ENCODE measurements around the gene RGS2.

RGS2 gene

DNA sequence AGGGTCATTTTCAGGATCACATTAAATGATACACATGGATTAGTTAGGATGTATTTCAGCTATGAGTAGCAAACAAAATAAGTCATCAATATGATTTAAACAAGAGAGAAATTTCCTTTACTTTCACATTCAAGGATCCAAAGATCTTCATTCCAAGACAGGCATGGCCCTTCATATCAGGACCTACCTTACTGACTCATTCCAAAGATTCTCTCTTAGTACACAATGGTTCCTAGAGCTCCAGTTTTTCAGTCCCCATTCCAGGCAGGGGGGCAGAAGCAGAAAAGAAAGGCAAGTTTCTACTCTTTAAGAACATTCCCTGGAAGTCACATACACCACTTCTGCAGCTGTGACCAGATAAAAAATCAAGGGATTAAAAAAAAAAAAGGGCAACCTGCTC, 23.7 kb downstream of the RGS2 start:
- DNase-seq: no peak

DNA sequence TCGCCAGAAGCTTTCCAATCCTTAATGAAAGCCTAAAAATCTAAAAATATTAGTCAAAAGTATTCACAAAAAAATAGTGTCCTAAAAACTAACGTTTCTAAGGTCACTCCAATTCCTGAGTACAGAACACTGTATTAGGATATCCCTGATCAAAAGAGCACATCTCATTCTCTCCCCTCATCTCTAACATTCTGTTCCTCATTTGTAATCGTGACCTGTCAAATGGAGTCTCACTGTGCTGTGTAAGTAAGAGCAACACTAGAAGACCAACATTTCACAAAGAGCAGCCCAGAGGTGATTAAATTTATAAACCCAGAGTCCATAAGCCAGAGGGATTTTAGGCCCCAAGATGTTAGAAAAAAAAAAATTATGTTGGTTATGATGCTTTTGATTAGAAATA, 26.3 kb downstream of the RGS2 start:
- DNase-seq: no peak

DNA sequence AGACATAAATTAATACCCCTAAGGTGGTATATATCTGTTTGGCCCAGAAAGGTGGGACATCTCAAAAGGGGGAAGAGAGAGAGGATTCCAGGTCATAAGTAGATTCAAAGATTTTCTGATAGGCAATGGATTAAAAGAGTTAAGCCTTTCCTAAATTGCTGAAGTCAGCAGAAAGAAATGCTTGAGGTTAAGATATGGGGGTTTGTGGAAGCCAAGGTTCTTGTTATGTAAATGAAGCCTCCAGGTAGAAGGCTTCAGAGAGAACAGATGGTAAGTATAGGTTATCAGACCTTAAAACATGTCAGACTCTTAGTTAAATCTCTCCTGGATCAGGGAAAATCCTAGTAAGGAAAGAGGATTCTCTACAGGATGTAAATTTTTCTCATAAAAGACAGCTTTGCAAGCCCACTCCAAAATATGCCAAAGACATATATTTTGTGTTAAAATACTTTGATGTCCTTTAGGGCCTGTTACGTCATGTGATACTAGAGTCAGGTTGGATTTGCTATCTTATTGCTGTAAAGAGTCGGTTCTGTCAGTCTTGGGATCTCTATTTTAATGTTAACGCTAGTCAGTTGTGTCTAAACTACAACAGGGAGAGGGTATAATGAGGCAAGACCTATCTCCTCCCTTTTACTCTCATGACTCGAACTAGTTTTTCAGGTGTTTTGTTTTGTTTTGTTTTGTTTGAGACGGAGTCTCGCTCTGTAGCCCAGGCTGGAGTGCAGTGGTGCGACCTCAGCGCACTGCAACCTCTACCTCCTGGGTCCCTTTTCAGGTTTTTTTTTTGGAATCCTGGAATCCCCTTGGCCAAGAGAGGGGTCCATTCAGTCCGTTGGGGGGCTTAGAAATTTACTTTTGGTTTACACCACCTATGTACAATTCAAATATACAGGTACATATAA, 30.6 kb downstream of the RGS2 start:
- no peak for DNase-seq

DNA sequence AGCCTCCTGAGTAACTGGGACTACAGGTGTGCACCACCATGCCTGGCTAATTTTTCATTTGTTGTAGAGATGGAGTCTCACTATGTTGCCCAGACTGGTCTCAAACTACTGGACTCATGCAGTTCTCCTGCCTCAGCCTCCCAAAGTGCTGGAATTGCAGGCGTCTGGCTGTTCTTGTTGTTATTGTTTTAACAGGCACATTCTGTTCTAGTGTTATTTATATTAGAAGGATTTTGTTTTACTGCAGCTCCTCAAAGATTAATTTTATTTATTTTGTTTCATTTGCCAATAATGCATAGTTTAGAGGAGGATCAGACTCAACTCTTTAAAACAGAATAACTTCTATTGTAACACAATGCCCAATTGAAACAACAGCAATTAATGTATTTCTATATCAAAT, 35.5 kb downstream of the RGS2 start:
- DNase-seq: no peak

DNA sequence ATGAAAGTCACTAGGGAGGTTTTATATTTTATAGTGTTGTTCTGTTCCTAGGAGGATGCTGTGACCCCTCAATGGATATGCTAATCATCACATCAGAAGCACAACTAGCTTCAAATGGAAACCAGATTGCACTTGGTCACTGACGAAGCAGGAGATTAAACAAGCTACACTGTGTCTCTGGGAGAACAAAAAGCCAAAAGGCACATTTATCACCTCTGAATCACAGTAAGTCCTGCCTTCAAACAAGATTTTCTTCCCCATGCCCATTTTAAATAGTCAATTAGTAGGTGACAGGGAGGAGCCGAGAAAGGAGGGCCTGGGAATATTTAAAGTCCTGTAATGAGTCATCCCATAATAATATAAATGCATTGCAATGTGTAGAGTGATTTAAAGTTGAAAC, 38.1 kb downstream of the RGS2 start:
- no peak for DNase-seq

DNA sequence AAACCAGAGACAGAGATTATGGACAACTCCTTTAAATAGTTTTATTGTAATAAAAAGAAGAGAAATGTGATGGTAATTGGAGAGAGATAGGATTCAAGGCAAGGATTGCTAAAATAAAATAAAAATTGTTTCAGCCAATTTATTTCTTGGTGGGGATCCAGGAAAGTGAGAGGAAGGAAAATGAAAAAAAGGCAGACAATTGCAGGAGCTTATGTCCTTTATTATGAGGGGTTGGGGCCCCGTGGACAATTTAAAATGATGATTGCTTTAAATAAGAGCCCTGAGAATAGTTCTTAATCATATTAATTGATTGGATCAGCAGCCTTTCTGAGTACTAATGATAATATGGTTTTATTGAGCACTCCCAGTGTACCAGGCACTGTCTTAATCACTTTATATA, 40.2 kb downstream of the RGS2 start:
- DNase-seq: no peak

DNA sequence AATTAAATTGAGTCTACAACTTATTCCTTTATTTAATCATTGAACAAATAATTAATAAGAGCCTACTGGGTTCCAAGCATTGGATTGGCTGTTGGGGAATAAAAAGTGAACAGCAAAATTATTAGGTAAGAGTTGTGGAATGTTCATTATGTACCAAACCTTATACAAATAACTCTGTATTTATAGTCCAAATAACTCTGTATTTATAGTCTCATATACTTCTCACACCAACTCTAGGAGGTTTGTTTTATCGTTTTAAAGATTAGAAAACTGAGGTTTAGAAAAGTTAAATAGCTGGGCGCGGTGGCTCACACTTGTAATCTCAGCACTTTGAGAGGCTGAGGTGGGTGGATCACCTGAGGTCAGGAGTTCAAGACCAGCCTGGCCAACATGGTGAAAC, 40.6 kb downstream of the RGS2 start:
- no peak for DNase-seq

DNA sequence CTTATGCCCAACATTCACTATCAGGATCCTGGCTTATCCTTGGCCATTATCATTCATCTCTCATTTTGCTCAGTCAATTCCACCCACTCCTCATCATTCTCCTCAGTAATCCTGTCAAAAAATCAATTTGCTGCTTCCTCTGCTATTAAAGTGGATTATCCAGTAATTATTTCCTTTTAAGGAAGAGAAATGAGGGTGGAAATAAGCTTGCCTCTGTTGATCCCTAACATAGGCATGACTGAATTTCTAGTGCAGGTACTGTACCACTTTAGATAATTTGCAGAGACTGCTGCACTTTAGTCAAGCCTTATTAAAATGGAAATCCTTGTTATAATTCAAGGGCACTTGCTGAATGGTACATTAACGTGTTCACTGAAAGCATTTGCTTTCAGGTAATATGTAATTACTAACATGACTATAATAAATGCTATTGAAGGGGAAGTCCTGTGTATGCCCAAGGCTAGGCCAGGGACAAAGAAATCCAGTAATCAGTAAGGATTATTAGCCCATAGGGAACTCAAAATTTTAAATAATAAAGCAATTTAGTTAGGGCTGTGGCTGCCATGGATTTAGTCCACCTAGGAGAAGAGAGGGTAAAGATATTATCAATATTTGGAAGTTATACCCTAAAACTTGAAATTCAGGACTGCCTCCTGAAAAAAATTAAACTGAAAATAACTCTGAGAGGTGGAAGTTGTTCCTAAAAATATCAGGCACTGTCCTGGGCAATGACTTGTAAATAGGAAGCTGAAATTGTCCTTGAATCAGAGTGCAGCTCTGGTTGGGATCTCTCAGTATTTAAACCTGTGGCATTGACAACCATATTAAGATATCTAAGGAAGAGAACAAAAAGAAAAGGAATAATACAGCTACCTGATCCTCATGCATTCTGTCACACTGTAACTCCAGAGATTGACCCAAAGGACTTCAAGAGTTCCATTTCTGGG, 43.4 kb downstream of the RGS2 start:
- no peak for DNase-seq

DNA sequence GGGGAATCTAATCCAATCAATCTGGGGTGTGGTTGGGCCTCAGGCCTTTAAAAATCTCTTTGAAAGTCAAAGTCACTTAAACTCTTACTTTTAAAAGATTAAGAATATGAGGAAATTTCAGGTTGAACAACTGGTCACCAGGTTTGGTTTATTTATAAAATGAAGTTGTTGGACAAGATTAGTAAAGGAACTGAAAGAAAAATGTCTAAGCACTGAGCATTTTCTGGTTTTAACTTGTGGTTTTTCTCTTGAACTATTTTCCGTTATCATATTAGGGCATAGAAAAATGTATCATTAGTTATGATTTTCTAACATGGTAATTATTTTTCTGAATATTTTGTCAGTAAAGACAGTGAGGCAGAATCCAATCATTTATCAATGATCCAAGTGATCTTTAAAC, 49.6 kb downstream of the RGS2 start:
- DNase-seq: no peak

DNA sequence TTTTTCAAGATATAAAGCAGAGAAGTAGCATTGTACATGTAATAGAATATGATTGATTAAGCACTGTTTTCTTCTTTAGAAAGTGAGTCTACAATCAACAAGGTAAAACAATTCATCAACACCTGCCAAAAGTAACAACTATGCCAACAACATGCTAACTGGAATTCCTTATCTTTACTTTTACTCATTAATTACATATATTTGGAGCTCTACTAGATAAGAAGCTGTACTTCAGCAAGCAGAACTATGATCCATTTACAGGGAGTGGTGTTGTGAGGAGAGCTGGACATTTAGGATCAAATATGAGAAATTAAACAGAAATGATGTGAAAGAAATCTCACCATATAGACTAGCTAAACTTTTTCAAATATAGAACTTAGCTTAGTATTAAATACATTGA, 51.0 kb downstream of the RGS2 start:
- DNase-seq: no peak

DNA sequence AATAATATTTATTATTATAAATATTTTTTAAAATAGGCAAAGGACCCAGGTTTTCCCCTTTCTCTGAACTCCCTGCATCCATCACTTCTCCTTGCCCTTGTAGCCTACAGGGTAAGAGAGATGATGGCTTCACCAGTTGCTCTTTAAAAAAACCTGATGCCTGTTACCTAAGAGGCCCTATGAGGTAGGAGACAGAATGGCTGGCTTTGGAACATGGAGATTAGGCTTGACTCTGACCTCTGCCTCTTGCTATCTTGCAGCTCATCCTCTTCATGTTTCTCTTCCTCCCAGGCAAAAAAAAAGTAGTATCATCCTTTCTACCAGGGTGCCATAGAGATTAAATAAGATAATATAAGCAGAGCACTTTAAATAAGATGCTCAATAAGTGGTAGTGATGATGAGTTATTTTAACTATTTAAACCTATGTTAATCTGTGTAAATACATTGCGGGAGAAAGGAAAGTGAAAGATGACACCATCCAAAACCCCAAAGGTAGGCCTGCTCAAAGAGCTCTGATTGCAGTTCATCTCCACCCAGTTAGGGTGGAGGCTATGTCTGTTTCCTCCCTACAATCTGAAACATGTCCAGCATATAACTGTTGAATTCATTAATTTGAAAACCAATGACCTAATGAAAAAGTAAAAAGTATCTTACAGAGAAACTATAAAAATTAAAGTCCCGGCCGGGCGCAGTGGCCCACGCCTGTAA, 51.8 kb downstream of the RGS2 start:
- DNase-seq: no peak

DNA sequence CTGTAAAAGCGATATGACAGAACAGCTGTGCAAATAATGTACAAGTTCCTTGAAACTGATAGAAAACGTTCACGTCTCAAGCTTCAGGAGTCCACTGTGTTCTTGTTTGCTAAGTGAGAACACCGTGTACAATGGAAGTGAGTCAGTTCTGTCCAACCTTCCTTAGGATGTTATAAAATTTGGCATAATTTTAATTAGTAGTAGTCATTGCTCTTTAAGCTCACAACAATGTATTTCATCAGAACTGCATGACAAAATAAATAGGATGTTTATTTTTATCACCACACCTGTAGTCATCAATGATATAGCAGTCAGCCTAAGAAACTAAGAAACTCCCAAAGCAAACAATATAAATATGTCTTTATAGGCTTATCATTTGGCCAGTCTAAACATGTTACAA, 53.0 kb downstream of the RGS2 start:
- DNase-seq: no peak
